GM10847 (cell line): ENCODE results near the gene ZCRB1.

Source experiments
- POLR2A ChIP-seq: IDR thresholded peaks from 2 replicates; pipeline ENCODE4 v1.6.1; 2011; ENCODE audit not compliant: insufficient read length; ENCODE audit errors: extremely low read depth

ZCRB1 gene

DNA sequence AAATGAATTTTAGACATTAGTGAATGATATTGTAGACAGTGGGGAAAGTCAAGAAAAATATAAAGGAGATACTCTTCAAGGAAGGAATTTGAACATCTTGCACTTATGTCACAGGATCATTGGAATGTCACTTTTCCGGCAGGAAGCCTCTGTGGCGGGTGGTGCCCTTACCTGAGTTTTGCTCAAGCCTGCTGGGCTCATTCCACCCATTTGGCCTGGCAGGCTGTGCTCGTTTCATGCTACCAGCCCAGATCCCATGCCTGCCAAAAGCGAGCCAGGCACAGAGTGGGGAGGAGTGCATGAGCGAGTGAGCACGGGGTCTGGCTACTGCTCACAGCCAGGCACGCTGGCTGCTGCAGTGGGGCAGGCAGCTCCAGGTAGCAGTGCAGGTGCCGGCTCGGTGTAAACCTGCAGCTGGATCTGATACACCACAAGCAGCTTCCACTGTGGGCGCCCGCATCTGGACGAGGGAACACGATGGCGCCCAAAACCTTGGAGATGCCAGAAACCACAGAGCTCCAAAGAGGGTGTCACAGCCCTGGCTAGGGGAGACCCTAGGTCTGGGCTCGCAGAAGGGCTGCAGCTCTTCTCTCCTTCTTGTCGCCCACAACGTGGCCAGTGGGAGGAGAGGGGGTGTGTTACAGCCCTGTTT is 59.2 kb downstream of the ZCRB1 start:
- no peak for TF ChIP-seq POLR2A

DNA sequence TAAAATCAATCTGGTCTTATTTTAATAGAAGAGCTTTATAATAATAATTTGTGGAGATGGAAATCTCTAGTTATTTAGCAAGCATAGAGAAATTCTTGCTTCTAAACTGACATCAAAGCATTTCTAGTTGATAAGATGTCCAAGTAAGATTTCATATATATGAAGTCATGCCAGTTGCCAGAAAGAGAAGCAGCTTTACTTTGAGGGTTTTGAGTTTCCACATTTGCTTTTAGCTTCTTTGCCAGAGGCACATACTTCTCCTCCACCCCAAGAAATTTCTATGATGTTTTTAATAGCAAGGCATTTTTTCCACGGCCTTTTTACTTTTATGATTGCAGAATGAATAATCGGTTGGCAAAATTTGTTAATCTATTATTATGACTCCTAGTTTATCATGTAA is 63.6 kb downstream of the ZCRB1 start:
- no peak for TF ChIP-seq POLR2A
